HG02623 (cell line): Measurements from ENCODE around the gene SUPT16H.
A peak's percentile ranks its signal among the peaks of the same experiment; 100 is the strongest.
"Not testable (repeated sequence)": the region's sequence is repeated elsewhere in the genome, so short reads cannot be mapped to it uniquely, and the experiment has no call there.

Experiments used
- ATAC-seq: cut with Tn5 transposase; IDR thresholded peaks from one replicate; pipeline ENCODE4 v1.9.1; 2021; ENCODE audit warnings: moderate library complexity; ENCODE audit not compliant: unreplicated experiment

SUPT16H gene

DNA sequence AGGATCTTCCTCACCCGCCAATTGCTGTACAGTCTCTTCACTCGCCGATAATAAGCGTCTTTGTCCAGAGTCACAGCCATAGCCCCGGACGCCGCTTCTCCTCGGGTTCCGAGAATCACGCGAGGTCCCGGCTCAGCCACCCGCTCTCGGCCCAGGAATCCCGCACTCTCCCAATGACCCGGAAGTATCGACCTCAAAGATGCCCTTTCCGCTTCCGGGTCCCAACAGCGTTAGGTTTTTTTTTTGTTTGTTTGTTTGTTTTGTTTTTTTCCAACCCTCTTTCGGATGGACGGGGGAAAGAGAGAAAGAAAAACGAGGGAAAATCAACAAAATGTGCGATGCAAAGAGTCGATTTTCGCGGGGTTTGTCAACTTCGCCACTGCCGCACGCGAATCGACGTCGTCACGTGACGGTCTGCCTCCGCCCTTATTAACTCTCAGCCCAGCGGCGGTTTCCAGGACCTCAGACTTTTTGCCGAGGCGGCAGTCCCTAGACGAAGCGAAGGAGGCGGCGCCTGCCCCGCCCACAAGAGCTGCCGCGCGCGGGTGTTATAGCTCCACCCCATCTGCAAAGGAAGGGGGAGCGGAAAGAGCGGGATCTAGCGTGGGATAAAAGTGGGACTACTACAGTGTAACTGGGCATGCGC is at the start of gene SUPT16H:
TSS of gene SUPT16H (minus strand) at position 172 of the 646 bp plus-strand sequence. CDS start at position 80, 92 bp downstream.
- ATAC-seq = peak; percentile 85

DNA sequence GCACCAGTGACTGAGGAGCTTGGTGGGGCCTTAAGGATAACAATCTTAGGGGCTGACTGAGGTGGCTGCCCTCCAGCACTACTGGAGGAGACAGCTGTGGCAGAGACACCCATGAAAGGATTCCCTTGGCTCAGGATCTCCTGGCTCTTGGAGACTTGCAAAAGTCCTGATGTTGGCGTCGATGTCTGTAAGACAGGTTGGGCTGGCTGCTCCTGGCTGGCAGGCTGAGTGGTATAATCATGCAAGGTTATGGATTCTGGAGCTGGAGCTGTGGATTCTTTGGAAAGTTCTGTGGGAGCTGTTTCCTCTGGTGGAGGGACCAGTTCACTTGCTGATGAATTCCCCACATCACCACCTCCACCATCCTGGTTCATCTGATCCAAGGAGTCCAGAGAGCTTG is 47.3 kb upstream of the SUPT16H start:
- ATAC-seq = no peak

DNA sequence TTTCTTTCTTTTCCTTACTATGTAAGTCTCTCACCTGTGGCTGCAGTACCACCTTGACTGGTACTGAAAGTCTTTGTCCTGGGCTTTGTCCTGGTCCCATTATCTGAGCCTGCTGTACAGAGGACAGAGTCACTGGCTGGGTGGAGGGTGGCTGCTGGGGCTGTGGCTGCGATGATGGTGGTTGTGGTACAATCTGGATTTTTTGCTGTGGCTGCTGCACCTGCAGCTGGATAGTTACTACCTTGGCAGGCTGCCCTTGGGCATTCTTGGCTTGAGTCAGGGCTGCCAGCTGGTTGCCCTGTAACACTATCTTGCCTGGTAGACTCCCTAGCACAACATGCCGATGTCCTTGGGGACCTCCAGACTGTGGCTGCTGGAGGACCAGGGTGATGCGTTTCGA is 45.1 kb upstream of the SUPT16H start:
- no peak for ATAC-seq

DNA sequence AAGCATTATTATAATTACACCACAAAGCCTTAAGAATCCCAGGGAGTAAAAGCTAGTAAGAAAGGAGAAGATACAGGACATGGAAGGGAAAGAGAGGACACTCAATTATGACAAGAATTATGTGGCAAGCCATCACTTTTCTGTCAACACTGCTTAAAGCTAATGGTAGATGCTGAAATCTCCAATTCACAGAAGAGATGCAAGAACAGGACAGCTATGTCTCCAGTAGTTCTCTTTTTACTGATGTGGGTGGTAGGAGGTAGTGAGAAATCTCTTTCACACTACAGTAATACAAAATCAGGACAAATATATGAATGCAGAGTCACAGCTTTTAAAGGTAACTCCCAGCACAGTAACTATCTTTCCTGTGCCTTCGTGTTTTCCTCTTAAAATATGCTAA is 42.9 kb upstream of the SUPT16H start:
- ATAC-seq = no peak

DNA sequence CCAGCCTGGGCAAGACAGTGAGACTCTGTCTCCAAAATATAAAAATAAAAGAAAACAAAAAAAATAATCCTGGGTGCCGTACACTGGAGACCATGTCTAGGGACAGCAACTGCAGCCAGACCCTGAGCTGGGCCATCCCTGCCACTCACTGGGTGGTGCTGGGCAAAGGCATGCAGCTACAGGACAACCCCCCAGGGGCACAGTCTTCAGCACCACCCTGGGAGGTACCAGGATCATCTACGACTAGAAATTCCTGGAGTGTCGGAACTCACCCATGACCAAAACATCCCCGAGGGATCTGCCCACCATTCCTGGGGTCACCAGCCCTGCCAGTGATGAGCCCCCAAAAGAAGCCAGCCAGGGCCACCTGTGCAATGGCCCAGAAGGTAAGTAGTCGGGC is 35.7 kb upstream of the SUPT16H start:
- no peak for ATAC-seq

DNA sequence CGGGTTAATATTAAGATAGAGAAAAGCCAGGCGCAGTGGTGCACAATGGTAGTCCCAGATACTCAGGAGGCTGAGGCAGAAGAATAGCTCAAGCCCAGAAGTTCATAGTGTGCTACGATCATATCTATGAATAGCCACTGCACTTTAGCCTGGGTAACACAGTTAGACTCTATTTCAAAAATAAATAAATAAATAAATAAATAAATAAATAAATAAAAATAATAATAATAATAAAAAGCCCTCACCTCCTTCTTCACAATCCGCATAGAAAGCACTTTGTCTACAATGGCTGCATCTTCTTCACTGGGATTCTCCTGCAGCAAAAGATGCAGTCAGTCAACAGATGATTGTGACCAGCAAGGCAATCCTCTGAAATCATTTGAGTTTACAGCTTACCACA is 31.5 kb upstream of the SUPT16H start:
- ATAC-seq = no peak

DNA sequence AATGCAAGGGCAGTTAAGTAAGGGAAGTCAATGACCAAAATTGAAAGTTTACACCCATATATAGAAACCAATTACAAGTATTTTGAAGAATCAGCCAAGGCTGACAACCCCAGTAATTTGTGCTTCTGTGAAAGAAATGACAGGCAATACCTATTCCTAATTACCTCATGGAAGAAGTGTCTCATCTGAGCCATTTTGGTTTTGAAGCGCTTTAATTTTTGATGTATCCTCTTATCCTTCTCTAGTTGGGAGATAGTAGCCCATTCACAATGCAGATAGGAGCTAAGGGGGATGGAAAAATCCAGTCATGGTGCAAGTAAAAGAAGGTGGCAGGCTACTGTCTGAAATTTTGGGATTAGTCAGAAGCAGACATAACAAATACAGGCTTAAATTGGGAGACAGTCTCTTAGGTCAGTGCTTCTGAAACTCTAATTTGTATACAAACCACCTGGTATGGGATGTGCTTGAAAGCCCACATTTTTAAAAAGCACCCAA is 30.4 kb upstream of the SUPT16H start:
- ATAC-seq = peak; percentile 47

DNA sequence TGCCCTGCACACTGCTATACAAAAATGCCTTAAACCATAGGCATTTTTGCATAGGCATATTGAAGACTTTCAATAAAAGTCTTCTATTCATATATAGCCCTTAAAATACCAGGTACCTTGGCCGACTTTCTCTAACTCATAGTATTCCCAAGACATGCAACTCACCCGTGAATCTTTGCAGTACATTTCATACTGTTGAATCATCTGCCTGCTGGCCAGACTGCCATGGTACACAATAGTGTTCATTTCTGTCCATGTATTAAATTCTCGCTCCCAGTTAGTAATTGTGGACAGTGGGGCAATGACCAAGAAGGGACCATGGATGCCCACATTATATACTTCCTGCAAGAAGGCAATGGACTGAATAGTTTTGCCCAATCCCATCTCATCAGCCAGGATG is 24.3 kb upstream of the SUPT16H start:
- no peak for ATAC-seq

DNA sequence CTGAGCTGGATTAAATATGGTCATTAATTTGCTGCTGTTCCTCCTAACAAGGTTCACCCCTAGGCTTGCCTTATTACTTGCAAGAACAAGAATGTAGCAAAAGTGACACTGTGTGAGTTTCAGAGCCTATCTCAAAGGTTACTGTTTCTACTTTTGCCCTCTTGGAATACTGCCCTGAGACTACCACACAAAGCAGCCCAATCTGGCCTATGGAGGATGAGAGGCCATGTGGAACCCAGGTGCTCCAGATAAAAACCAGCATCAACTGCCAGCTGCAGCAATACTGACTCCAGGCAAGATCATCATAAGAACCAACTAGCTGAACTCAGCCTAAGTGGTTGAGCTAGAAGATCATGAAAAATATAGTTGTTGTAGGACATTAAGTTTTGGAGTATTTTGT is 22.4 kb upstream of the SUPT16H start:
- no peak for ATAC-seq

DNA sequence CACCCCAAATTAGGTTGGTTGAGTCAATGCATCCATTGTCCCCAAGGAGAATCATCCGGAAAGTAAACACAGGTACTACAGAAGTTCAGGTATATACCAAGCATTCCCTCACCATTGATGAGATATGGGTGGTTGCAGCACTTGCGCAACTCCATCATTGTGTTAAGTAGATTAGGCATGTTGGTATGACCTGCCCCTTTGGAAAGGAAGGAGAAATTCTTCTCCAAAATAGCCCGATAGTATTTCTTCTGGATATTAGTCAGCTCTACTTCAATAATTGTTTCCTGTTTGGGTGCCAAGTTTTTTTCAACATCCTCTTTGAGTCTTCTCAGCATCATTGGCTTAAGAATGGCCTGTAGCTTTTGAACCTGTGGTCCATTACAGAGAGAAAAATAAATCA is 21.3 kb upstream of the SUPT16H start:
- ATAC-seq = no peak

DNA sequence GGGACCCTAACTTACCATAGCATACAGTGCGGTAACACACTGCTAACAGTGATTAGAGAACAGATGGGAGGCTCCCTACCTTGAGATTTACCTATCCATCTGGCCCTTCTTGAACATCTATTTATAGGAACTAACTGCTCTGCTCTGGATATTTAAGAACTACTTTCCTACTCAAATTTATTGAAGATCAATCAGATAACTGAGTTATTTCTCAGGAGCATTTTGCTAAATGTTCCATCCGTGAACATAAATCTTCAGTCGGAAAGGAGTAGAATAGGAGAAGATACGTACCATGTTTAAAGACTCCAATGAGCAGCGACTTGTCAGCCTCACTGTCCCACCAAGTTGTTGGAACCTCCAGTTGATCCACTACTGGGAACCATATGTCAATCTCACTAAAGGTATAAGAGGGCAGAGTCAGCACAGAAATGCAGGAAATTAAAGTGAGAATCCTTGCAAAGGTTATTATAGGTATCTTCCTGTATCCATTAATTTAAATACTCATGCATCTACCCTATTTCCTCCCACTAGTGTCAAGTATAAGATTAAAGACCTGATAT is 15.6 kb upstream of the SUPT16H start:
- no peak for ATAC-seq

DNA sequence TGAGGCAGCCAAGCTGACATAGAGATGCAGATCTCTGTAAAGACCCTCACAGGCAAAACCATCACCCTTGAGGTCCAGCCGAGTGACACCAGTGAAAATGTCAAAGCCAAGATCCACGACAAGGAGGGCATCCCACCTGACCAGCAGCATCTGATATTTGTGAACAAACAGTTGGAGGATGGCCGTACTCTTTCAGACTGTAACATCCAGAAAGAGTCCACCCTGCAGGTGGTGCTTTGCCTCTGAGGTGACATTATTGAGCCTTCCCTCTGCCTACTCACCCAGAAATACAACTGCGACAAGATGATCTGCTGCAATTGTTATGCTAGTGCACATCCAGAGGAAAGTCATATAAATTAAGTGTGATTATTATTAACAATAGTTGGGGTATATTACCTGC is 15.1 kb upstream of the SUPT16H start:
- no peak for ATAC-seq

DNA sequence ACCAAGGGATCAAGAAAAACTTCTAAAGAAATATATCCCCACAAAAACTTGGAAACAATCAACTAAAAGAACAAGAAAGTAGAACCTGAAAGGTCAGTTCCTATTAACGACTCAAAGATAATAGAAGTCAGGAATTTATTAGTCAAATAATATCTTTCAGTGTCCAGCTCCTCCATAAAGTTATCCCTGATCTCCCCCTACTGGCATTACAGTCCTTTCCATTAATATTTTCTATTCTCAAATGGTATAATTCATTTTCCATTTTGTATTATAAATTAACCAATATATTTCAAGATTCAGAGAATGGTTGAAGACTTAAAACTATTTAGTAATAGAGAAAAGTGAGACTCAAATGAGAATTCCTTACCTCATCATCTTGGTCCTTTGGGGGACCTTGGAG is 11.6 kb upstream of the SUPT16H start:
- no peak for ATAC-seq

DNA sequence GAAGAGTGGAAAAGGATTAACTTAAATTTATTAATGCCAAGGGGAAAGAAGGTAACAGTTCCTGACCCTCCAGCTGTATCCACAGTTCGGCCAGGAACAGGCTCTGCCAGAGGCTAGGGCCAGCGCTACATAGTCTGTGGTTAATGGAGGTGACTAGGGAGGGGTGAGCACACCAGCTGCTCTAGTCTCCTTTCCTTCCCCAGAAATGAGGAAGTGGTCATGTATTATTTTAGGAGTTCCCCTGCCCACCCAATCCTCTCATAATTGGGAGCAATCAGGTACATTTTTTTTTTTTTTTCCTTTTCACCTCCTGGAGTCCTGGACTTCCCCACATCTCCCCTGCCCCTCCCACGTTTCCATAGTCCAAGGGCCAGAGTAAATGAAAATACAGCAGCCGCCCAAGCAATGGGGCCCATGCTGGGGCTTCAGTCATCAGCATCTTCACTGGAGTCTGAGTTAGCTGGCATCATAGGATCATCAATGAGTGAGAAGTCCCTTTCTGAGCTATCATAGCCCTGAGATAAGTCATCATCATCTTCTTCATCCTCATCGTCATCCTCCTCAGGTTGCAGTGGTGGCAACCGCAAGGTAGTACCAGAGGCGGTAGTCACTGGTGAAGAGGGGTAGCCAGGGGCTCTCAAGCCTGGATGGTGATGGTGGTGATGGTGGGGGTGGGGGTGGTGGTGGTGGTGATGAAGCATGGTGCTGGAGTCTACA is 1.5 kb upstream of the SUPT16H start:
- no peak for ATAC-seq

DNA sequence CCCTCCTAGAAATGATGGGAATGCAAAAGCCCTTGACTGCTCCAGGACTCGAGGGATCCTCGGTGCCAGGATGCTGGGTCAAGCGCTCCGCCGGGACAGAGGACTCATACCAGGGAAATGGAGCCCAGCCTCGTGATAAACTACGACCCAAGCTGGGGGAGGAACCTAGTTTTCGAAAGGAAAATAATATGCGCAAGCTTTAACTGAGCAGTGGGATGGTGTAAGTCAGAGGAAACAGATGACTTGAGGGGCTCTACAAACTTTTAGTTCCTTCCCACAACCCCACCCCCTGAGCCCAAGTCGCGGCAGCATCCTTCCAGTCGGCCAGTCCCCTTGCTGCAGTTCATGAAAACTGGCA is 654 bp upstream of the SUPT16H start:
- ATAC-seq = peak; percentile 21

DNA sequence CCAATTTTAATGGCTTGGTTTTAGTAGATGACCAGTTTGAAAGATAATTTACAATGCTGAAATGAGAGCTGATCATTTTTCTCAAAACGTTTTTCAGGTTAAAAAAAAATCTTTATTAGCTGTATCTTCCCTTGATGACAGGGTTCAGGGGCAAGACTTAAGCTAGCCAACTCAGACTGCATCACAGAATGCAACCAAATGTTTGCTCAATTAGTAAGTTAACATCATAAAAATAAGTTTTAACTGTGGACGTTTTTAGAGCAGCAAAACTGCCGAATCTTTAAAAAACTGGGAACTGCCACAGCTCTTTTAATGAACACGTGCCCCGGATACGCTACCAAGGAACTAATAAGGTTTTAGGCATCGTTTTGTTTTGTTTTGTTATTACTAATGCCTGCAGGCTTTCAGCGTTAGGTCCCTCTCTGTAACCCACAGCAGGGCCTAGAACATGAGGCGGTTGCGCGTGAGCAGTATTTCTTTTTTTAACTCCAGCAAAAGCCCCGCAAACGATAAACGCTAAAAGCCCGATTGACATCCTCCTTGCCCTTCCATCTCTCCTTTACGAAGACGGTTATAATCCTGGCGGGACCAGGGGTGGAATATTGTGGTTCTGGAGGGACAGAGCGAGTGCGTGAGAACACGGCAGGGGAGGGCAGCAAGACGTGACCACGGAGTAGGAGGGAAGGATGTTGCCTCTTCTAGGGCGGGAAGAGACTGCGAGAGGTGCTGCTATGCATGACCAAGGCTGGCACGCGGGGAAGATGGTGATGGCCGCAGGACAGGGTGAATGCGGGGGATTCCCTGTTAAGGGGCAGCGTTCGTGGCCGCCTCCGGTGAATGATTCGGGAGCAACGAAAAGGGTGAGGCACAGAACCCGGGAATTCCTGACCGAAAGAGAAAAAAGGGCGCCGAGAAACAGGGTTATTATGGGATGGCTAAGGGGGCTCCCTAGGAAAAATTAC is 652 bp downstream of the SUPT16H start:
- no peak for ATAC-seq

DNA sequence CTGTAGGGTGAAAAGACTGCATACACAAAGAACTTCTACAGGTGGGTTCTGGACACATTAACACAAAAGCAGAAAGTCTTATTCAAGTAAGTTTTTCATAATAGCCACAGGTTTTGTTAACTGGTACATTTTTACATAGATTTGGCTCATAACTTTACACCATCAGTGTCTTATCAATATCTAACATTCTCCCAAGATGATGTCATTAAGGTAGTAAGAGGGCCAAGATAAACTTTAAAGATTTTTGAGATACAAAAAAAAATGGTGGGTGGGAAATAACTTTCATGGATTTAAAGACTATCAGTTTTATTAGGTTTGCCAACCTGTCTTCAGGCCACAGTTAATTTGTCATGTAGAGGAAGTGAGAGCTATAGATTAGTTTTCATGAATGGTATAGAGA is 1.7 kb downstream of the SUPT16H start:
- ATAC-seq = no peak

DNA sequence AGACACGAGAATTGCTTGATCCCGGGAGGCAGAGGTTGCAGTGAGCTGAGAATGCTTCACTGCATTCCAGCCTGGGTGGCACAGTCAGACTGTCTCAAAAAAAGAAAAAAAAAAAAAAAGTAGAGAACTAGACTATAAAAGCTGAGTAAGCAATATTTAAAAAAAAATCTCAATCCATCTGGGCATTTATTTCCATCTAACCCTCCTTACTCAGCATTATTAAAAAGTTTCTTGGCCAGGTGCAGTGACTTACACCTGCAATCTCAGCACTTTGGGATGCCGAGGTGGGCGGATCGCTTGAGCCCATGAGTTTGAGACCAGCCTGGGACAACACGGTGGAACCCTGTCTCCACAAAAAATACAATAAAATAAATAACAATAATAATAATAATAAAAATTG is 4.5 kb downstream of the SUPT16H start:
- ATAC-seq = no peak

DNA sequence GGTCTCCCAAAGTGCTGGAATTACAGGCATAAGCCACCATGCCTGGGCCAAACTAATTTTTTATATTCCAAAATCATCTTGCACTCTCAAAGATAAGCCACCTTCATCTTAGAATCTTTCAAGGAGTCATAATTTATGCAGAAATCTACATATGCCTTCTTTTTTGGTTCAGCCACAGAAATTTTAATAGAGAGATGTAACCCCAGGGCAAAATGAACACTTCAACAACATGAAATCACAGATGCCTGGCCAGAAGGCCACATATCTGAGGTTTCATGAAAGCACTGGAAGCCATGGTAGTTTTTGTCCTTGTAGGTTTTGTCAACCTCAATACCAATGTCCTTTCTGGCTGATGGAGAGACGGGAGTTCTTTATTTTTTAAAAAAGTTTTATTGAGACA is 9.8 kb downstream of the SUPT16H start:
- no peak for ATAC-seq

DNA sequence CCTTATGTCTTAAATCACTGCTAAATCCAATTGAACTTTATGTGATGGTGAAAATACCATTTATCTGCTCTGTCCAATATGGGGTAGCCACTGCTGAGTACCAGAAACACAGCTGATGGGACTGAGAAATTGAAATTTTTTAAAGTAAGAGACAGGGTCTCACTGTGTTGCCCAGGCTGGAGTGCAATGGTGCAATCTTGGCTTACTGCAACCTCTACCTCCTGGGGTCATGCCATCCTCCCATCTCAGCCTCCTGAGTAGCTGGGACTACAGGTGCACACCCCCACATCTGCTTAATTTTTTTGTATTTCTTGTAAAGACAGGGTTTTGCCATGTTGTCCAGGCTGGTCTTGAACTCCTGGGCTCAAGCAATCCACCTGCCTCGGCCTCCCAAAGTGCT is 11.0 kb downstream of the SUPT16H start:
- not testable (repeated sequence) for ATAC-seq

DNA sequence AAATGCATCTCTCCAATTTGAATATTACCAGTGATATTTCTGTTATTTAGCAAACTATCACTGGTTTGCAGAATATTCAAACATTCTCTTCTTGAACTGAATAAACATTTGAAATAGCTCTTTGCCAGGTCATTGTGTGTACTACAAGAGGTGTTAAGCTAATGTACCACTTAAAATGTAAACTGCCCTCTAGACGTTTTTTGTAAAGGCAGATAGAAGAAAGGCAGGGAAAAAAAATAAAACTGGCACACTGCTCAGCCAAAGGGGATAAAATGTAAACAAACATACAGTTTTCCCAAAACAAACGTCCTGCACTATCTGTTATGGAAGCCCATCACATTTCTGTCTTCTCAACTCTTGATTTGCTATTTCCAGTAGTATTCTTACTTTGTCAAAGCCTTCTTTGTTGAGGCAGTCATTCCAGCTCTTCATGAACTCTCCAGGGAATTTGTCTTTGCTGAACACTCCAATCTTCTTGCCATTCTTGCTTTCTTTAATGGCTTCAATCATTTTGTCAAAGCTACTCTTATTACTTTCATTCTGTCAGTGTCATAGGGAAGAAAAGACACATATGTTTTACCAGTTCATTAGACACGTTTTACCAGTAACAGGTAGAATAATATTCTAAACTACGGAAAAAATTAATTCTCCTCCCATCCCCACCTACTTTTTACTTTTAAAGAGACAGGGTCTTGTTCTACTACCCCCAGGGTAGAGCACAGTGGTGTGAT is 13.7 kb downstream of the SUPT16H start:
- no peak for ATAC-seq
